Lower leg skin (tissue), 4 donors: ENCODE results near the gene MAP2. TPM values are rescaled to one million over a fixed set of nuclear protein-coding genes. Genes with fewer than 3 reads are reported as not detected.

Source experiments
- DNase-seq, 2 donors: peaks; one replicate each; pipeline ENCODE4 v3.0.0-alpha.2; 2019; ENCODE audit warnings: low spot score in 2 of 2
- H3K4me3 ChIP-seq: fragments of 200-600 bp; sonication (generic); 2 replicates; pipeline ENCODE4 v1.5.1; 2017; ENCODE audit warnings: mild to moderate bottlenecking, low read depth; ENCODE audit not compliant: poor library complexity, severe bottlenecking
- CTCF ChIP-seq, 3 donors: fragments of 450-650 bp; IDR thresholded peaks; one replicate each; pipeline ENCODE4 v1.5.1; 2016; ENCODE audit warnings: antibody characterized with exemption in 3 of 3, mild to moderate bottlenecking in 3 of 3, moderate library complexity in 2 of 3
- POLR2A ChIP-seq, 2 donors: fragments of 450-650 bp; IDR thresholded peaks; one replicate each; pipeline ENCODE4 v1.6.1; 2016 to 2017; ENCODE audit warnings: antibody characterized with exemption in 2 of 2, mild to moderate bottlenecking in 1 of 2, moderate library complexity in 1 of 2
- WGBS, 2 donors: methylation state at CpG; one replicate each; pipeline ENCODE4 v1.1.5; 2018; 5-methylcytosine and 5-hydroxymethylcytosine counted together
- intact Hi-C: fragments of 100-400 bp; cut with DNase I; formaldehyde crosslinking; loops from one replicate; pipeline ENCODE4 v1.15.0; 2023; ENCODE audit warnings: low total_unique reads
- total RNA-seq, 4 donors: library from RNA; depleted of rRNA; stranded (reverse); fragments of >200 nt; gene quantifications; one replicate each; pipeline ENCODE4 v1.1.0, GENCODE V29; 2016

MAP2 gene
- total RNA-seq, 4 donors from 2014 or later: 35.1 to 47.8 (median 40.9) TPM

GRCh38 chr2:209638346-209638745, 214.5 kb downstream of the MAP2 start:
- no peak overlapping the region for H3K4me3 ChIP-seq
- TF ChIP-seq CTCF (IDR thresholded peaks at IDR 0.05) (no peak), POLR2A (IDR thresholded peaks at IDR 0.05) (no peak)
- intact Hi-C loops: no loop called here
- WGBS, 2 donors: 59 to 71% methylated on average over 2 of the region's 2 CpGs
- no peak for DNase-seq

DNA sequence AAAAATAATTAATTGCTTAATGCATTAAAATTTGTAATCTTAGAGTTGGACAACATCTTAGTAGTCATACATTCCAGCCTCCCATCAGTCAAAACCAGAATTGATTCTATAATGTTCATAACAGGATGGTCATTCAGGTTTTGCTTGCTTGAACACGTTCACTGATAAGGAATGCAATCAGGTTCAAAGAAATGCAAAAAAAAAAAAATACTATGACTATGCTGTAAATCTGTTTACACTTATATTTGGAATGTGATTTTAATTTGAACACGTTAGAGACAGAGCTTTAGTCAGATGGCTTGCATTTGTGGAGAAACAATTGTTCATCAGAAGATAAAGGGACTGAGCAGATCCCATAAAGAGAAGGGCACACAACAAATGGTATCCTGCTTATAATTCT, 216.5 kb downstream of the MAP2 start:
- intact Hi-C loops: no loop called here
- DNase-seq: no peak
- 38 to 52% methylated on average over 2 of the region's 2 CpGs for WGBS, 2 donors
- H3K4me3 ChIP-seq: no peak overlapping the region
- TF ChIP-seq CTCF (IDR thresholded peaks at IDR 0.05): no peak
- TF ChIP-seq POLR2A (IDR thresholded peaks at IDR 0.05): no peak

DNA sequence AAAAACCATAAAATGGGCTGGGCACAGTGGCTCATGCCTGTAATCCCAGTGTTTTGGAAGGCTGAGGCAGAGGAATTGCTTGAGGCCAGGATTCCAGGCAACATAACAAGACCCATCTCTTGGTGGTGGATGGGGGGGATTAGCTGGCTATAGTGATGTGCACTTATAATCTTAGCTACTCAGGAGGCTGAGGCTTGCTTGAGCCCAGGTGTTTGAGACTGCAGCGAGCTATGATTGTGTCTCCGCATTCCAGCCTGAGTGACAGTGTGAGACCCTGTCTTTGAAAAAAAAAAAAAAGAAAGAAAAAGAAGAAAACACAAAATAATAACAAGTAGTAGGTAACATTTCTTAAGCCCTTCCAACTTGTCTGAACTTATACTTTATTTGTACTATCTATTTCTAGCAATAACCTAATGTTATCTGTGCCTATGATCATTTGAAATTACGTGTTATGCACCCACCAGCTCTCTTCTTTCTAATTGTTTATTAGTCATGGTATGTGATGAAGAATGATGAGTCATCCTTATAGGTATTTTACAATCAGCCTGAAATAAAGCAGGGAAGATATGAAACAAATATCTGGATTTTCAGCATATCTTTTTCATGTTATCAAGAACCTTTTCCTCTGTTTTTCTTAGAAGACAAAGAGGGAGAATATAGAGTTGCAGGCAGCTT, 218.4 kb downstream of the MAP2 start:
- DNase-seq: no peak
- no peak for TF ChIP-seq POLR2A (IDR thresholded peaks at IDR 0.05)
- TF ChIP-seq CTCF (IDR thresholded peaks at IDR 0.05): no peak
- H3K4me3 ChIP-seq: no peak overlapping the region
- intact Hi-C loops: no loop called here
- WGBS, 2 donors: 76 to 83% methylated on average over 3 of the region's 3 CpGs

DNA sequence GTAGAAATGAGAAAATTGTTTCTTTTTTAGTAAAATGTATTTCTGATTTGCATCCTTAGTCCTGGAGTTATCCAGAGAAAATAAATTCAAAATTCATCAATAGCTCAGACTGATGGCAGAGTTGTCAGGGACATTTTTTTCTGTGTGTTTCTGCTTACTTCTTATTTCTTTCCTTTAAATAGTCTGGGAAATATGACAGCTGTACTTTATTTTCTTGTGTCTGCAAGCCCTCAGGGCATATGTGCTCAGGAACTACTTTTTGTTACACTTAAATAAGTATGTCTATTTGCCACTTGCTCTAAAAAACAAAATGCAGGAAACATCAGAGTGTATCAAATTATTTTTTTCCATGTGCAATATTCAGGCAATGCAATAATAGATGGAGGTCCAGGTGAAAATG, 221.0 kb downstream of the MAP2 start:
- intact Hi-C loops: no loop called here
- no peak for DNase-seq
- no peak overlapping the region for H3K4me3 ChIP-seq
- no peak for TF ChIP-seq POLR2A (IDR thresholded peaks at IDR 0.05)

GRCh38 chr2:209648714-209649113, 224.9 kb downstream of the MAP2 start:
- no peak for DNase-seq
- intact Hi-C loops: no loop called here
- TF ChIP-seq POLR2A (IDR thresholded peaks at IDR 0.05) (no peak), CTCF (IDR thresholded peaks at IDR 0.05) (no peak)
- 55 to 62% methylated on average over 3 of the region's 3 CpGs for WGBS, 2 donors
- no peak overlapping the region for H3K4me3 ChIP-seq

- 84 to 90% methylated on average over 6 of the region's 6 CpGs for WGBS, 2 donors
- intact Hi-C loops: no loop called here
These were observed 229.3 kb downstream of the MAP2 start for GRCh38 chr2:209653134-209653533.

More at GRCh38 chr2:209653134-209653533, 229.3 kb downstream of the MAP2 start:
- TF ChIP-seq CTCF (IDR thresholded peaks at IDR 0.05): no peak
- TF ChIP-seq POLR2A (IDR thresholded peaks at IDR 0.05): no peak
- no peak overlapping the region for H3K4me3 ChIP-seq
- DNase-seq: no peak
